Transverse colon (tissue), 4 donors: ENCODE data around the gene SDHB.

Source experiments
- EP300 ChIP-seq: sonication (generic); formaldehyde crosslinking; IDR thresholded peaks from one replicate; pipeline ENCODE4 v1.6.1; 2017; ENCODE audit warnings: antibody characterized with exemption, low read depth
- POLR2AphosphoS5 ChIP-seq, 3 donors: sonication (generic); formaldehyde crosslinking; IDR thresholded peaks; one replicate each; pipeline ENCODE4 v1.6.1; 2016; ENCODE audit warnings: antibody characterized with exemption in 3 of 3
- TF ChIP-seq, protein P1 (sequence below), 5 experiments: fragments of 200-600 bp in 3 of 5; fragments of 450-650 bp in 2 of 5; sonication (generic) in 3 of 5; IDR thresholded peaks; 1 replicate in 2 of 5; 2 replicates in 3 of 5; pipeline ENCODE4 v1.5.1; 2016 to 2017; ENCODE audit warnings: antibody characterized with exemption in 5 of 5, inconsistent platforms in 3 of 5, mild to moderate bottlenecking in 2 of 5, moderate library complexity in 1 of 5

DNA sequence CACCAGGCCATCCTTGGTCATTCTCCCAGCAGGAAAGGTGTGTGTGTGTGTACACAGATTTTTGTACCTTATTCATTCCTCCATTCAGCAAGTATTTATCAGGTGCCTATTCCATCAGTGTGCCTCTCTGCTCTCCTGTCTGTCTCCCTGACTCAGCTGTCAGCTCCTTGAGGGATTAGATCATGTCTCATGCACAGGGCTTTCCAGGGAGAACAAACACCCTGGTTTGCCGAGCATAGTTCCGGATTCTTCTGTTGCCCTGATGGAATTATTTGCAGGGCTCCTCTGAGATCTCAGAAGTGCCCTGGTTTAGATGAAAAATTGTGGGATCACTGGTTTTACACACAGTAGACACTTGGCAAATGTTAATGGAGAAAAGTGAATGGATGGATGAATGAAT lies 8.1 kb upstream of the SDHB start:
- no peak for TF ChIP-seq EP300
- no peak for TF ChIP-seq POLR2AphosphoS5 (IDR thresholded peaks at IDR 0.05)
- TF ChIP-seq, protein P1, sequence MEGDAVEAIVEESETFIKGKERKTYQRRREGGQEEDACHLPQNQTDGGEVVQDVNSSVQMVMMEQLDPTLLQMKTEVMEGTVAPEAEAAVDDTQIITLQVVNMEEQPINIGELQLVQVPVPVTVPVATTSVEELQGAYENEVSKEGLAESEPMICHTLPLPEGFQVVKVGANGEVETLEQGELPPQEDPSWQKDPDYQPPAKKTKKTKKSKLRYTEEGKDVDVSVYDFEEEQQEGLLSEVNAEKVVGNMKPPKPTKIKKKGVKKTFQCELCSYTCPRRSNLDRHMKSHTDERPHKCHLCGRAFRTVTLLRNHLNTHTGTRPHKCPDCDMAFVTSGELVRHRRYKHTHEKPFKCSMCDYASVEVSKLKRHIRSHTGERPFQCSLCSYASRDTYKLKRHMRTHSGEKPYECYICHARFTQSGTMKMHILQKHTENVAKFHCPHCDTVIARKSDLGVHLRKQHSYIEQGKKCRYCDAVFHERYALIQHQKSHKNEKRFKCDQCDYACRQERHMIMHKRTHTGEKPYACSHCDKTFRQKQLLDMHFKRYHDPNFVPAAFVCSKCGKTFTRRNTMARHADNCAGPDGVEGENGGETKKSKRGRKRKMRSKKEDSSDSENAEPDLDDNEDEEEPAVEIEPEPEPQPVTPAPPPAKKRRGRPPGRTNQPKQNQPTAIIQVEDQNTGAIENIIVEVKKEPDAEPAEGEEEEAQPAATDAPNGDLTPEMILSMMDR (IDR thresholded peaks at IDR 0.05): no peak
